ENCODE results near the gene AP3S1.

DNA sequence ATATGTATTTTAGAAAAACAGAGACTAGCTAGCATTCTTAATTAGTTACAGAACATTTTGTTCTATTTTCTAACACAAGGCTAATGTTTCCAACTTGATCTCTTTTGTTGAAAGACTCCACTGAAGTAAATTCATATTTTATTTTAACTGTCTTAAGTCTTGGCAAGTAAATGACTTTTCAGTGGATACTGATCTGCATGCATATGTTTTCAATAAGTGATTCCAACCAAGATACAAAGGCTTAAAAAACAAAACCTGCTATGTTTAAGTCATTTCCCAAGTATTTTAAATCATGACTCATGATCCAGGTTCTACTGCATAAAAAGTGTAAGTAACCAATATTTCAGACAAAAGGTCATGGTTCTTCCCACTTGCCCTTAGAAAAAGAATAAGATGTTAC, 31.0 kb upstream of the AP3S1 start:
- TF ChIP-seq, protein P1, sequence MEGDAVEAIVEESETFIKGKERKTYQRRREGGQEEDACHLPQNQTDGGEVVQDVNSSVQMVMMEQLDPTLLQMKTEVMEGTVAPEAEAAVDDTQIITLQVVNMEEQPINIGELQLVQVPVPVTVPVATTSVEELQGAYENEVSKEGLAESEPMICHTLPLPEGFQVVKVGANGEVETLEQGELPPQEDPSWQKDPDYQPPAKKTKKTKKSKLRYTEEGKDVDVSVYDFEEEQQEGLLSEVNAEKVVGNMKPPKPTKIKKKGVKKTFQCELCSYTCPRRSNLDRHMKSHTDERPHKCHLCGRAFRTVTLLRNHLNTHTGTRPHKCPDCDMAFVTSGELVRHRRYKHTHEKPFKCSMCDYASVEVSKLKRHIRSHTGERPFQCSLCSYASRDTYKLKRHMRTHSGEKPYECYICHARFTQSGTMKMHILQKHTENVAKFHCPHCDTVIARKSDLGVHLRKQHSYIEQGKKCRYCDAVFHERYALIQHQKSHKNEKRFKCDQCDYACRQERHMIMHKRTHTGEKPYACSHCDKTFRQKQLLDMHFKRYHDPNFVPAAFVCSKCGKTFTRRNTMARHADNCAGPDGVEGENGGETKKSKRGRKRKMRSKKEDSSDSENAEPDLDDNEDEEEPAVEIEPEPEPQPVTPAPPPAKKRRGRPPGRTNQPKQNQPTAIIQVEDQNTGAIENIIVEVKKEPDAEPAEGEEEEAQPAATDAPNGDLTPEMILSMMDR (IDR thresholded peaks at IDR 0.05), result no peak
- TF ChIP-seq POLR2A (IDR thresholded peaks at IDR 0.05), result no peak

Measured in uterus (tissue), 2 donors.